WTC11 (cell line): ENCODE measurements around the gene GNL2.

Experiments
- ATF1 ChIP-seq: sonication (generic); formaldehyde crosslinking; IDR thresholded peaks from 2 replicates; pipeline ENCODE4 v1.8.1; 2023; ENCODE audit warnings: mild to moderate bottlenecking, moderate library complexity, missing genetic modification reagents
- MYBL2 ChIP-seq: sonication (generic); formaldehyde crosslinking; IDR thresholded peaks from 2 replicates; pipeline ENCODE4 v1.8.1; 2023; ENCODE audit warnings: mild to moderate bottlenecking, moderate library complexity, missing genetic modification reagents
- NR3C1 ChIP-seq: sonication (generic); formaldehyde crosslinking; conservative IDR thresholded peaks from 2 replicates; pipeline ENCODE4 v1.8.1; 2023; ENCODE audit warnings: low read depth, mild to moderate bottlenecking, missing genetic modification reagents
- TF ChIP-seq, protein P1 (sequence below): fragments of 200-600 bp; IDR thresholded peaks from 2 replicates; pipeline ENCODE4 v1.8.0; 2022; ENCODE audit warnings: antibody characterized with exemption

DNA sequence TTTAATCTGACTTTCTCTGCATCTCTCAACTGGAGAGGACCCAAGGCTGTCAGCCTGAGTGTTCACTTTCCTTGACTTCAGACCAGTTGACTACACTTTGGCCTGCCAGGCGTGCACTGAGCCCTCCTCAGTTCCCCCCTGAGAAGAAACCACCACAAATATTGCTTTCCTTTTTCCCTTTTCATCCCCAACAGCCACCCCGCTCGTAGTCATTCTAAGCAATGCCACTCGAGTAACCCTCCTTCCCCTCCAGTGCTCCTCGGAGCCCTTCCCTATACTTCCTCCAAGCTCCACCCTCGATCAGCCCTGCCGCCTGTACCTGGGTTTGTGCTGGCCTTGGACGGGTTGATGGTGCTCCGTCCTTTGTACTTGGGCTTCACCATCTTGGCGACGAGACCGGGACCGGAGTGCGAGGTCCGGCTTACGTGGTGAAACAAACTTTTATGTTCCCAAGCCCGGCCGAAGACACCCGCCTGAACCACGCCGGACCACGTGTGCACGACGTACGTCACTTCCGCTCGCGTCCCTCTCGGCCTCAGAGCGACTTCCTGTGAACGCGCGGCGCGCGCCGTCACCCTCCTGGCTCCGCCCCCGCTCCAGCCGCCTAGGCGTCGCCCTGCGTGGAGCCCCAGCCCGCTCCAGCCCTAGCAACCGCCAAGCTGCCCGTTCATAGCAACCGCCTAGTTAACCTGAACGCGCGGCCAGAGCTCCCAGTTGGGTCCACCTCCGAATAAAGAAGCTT is at the start of gene GNL2:
- no peak for TF ChIP-seq ATF1 (CRISPR knock-in tag)
- no peak for TF ChIP-seq NR3C1 (CRISPR knock-in tag)
- TF ChIP-seq, protein P1, sequence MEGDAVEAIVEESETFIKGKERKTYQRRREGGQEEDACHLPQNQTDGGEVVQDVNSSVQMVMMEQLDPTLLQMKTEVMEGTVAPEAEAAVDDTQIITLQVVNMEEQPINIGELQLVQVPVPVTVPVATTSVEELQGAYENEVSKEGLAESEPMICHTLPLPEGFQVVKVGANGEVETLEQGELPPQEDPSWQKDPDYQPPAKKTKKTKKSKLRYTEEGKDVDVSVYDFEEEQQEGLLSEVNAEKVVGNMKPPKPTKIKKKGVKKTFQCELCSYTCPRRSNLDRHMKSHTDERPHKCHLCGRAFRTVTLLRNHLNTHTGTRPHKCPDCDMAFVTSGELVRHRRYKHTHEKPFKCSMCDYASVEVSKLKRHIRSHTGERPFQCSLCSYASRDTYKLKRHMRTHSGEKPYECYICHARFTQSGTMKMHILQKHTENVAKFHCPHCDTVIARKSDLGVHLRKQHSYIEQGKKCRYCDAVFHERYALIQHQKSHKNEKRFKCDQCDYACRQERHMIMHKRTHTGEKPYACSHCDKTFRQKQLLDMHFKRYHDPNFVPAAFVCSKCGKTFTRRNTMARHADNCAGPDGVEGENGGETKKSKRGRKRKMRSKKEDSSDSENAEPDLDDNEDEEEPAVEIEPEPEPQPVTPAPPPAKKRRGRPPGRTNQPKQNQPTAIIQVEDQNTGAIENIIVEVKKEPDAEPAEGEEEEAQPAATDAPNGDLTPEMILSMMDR: no peak
- no peak for TF ChIP-seq MYBL2 (CRISPR knock-in tag)
